ENCODE data around the gene EIF4G1.

DNA sequence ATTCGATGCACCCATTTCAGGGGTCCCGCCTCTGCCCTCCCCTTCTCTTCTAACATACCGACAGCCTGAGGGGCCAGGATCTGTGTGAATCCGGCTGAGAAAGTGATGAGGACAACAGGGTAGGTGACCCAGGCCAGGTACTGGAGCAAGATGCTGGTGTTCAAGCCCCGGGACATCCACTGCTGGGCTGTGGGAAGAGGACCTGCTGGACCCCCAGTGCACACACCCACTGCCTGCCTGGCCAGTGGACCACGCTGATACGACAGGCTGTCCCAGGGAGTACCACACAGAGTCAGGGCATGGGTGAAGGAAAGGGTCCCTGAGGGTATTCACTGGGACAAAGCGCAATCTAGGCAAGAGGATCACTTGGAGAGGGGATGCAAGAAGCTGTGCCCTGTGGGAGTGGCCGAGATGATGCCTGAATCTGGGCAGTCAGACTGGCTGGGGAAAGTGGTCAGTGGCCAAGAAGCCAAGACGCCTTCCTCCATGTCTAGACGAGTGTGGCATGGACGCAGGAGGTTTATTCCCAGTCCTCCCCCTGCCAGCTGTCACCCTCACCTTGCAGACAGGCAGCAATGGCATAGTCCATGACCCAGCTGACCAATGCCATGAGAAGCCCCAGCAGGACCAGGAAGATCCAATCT, 43.8 kb downstream of the EIF4G1 start:
- TF ChIP-seq, protein P1, sequence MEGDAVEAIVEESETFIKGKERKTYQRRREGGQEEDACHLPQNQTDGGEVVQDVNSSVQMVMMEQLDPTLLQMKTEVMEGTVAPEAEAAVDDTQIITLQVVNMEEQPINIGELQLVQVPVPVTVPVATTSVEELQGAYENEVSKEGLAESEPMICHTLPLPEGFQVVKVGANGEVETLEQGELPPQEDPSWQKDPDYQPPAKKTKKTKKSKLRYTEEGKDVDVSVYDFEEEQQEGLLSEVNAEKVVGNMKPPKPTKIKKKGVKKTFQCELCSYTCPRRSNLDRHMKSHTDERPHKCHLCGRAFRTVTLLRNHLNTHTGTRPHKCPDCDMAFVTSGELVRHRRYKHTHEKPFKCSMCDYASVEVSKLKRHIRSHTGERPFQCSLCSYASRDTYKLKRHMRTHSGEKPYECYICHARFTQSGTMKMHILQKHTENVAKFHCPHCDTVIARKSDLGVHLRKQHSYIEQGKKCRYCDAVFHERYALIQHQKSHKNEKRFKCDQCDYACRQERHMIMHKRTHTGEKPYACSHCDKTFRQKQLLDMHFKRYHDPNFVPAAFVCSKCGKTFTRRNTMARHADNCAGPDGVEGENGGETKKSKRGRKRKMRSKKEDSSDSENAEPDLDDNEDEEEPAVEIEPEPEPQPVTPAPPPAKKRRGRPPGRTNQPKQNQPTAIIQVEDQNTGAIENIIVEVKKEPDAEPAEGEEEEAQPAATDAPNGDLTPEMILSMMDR (IDR thresholded peaks at IDR 0.05): no peak
- no peak for TF ChIP-seq EZH2phosphoT487 (IDR thresholded peaks at IDR 0.05)
- no peak for TF ChIP-seq EZH2 (IDR thresholded peaks at IDR 0.05)

All from neural progenitor cell (in vitro differentiated cells).